GM12864 (cell line): ENCODE data around the gene TUBA4A.

Experiments used
- DNase-seq: peaks from one replicate; pipeline ENCODE4 v3.0.0-alpha.2; 2011; ENCODE audit warnings: low read depth
- H3K4me3 ChIP-seq: 2 replicates; pipeline ENCODE4 v1.5.1; 2011; ENCODE audit warnings: mild to moderate bottlenecking, low read depth, low read length, control low read depth
- TF ChIP-seq, protein P1 (sequence below): IDR thresholded peaks from 2 replicates; pipeline ENCODE4 v1.5.1; 2011; ENCODE audit warnings: low read depth, mild to moderate bottlenecking, moderate library complexity, low read length, control low read depth, inconsistent platforms; ENCODE audit errors: missing control alignments

TUBA4A gene

DNA sequence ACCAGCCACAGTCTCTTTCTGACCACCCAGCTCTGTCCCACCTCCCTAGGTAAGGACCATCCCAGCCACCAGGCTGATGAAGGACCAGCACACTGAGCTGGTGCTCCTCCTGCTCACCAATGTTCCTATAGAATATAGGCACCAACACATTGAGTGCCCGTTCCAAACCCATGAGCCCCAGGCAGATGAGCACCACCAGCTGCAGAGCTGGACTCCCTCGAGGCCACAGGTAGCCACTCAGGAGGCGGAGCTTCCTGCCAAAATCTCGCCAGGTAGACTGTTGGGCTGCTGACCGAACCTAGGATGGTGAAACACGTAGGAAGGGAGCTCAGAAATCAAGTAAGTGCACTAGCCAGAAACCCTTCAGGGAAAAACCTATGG, 37.2 kb downstream of the TUBA4A start:
- H3K4me3 ChIP-seq = no peak overlapping the region
- TF ChIP-seq, protein P1, sequence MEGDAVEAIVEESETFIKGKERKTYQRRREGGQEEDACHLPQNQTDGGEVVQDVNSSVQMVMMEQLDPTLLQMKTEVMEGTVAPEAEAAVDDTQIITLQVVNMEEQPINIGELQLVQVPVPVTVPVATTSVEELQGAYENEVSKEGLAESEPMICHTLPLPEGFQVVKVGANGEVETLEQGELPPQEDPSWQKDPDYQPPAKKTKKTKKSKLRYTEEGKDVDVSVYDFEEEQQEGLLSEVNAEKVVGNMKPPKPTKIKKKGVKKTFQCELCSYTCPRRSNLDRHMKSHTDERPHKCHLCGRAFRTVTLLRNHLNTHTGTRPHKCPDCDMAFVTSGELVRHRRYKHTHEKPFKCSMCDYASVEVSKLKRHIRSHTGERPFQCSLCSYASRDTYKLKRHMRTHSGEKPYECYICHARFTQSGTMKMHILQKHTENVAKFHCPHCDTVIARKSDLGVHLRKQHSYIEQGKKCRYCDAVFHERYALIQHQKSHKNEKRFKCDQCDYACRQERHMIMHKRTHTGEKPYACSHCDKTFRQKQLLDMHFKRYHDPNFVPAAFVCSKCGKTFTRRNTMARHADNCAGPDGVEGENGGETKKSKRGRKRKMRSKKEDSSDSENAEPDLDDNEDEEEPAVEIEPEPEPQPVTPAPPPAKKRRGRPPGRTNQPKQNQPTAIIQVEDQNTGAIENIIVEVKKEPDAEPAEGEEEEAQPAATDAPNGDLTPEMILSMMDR = no peak
- DNase-seq = no peak

DNA sequence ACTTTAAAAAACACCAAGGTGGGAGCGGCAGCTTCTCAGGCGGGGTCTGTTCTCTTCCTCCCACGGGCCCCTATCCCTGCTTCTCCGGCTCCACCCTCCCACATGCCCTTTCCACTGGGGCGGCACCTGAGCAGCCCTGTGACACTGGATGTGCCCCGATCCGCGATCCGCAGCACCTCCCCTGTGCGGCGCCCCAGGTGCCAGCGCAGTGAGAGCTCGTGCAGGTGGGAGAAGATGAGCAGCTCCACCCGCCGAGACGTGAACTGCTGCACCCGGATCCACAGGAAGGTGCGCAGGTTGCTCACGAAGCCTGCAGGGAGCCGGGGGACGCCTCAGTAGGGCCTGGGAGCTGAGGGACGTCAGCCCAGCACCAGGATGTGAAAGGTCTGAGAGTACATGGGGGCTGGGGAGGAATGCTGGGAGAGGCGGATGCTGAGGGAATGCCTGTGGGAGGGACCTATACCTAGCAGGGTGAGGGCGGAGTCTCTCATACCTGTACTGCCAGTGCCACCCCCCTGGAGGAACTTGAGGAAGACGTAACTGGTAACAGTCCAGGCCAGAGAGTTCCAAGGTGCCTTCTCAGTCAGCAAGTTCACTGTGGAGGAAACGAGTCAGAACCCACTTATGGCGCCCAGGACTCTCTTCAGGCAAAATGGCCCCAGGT, 37.7 kb downstream of the TUBA4A start:
- DNase-seq = no peak
- TF ChIP-seq, protein P1 = no peak
- no peak overlapping the region for H3K4me3 ChIP-seq

DNA sequence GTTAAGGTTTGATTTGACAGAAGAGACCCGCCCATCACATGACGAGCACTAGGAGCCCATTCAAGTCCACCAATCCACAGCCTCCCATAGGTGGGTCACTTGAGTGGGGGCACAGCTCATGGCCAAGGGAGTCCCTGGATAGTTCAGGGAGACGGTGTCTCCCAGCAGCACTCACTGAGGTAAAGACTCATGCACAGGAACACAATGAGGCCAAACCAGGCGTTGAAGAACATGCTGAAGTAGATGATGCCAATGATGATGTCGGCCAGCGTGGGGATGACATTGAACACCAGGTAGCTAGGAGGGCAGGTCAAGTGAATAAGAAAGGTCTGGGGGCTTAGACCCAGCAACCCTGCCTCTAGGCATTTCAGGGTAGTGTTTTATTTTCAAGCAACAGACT, 38.9 kb downstream of the TUBA4A start:
- H3K4me3 ChIP-seq = no peak overlapping the region
- DNase-seq = no peak
- TF ChIP-seq, protein P1 = no peak

DNA sequence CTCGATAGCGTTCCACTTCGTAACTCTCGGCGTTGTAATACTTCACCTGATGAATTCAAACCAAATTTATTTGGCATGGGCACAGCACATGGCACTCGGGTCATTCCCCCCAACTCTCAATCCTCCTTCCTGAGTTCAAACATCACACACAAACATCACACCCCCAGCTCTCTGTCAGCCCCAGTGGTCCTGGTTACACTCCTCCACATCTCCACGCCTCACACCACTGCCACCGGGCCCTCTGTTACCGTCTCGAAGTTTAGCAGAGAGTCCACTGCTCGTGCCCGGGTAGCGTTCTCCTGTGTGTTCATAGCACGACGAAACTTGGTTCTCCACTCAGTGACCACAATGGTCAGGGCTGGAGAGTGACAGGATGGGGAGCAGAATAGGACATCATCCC, 39.6 kb downstream of the TUBA4A start:
- no peak overlapping the region for H3K4me3 ChIP-seq
- TF ChIP-seq, protein P1 = no peak
- no peak for DNase-seq

DNA sequence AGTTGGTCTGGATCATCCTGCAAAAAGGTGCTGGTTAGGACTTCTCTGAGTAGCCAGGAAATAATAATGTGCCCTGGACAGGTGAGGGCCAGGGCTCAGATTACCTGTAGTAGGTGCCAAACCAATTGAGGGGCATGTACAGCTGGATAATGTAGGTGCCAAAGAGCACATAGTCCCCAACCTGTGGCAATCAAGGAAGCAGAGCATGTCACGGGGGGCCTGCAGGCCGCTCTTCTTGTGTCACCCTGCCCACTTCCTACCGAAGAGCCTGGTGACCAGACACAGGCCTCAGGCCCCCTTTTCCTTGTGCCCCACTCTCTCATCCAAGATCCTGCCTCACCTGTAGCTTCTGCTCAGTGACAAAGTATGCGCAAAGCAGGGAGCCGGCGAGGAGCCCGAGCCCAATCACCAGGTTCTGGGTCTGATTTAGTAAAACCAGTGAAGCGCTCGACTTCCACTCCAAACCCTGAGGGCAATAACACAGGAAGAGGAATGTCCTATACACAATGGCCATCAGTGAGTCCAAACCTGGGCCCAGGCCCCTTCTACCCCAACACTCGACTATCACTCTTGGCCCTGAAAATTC, 40.1 kb downstream of the TUBA4A start:
- TF ChIP-seq, protein P1 = no peak
- no peak overlapping the region for H3K4me3 ChIP-seq
- no peak for DNase-seq

DNA sequence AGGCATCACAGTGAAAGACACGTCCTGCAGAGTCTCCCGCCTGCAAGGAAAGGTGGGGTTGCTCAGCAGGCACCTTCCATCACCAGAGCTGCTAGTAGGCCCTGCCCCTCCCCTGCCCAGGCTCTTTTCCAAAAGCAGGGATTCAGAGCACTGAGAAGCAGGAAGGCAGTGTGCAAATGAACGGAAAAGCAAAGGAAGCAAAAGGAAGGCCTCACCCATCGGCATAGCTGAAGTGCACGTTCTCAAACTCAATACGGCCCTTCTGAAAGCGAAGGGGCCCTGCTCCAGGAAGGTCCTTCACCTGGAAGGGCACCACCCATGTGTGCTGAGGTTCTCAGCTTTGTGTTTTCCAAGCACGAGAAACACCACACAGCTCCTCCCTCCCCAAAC, 40.7 kb downstream of the TUBA4A start:
- TF ChIP-seq, protein P1 = no peak
- H3K4me3 ChIP-seq = no peak overlapping the region
- no peak for DNase-seq

DNA sequence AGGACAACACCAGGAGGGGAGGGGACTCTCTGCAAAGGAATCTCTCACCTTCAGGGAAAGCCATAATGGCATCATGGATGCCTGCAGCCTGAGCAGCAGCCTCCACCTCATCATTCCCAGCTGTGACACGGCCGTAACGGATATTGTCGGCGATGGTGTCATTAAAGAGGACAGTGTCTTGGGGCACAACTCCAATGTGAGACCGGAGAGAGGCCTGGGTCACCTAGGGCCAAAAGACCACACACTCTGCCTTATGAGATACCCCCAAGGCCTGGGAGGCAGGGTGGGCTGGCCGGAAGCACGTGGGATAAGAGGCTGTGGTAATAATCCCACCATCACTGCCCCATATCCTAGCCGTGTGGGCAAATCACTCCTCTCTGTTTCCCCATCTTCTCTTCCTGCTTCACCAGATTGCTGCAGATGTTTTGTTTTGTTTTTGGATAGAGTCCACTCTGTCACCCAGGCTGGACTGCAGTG, 42.8 kb downstream of the TUBA4A start:
- no peak for DNase-seq
- TF ChIP-seq, protein P1 = no peak

More for the DNA sequence above, 42.8 kb downstream of the TUBA4A start:
- H3K4me3 ChIP-seq = no peak overlapping the region
